ENCODE results near the gene TRAM2.

TRAM2 gene

GRCh38 chr6:52577022-52577777 lies at the start of gene TRAM2:
TSS of gene TRAM2 (minus strand) at chr6:52577060. CDS start at chr6:52576915, 145 bp downstream.
- H3K9me3 ChIP-seq (ENCODE audit: control insufficient read depth in 2 of 2, low read length in 2 of 2): no peaks in the 10 kb centered on the region
- H3K27me3 ChIP-seq (ENCODE audit: control insufficient read depth in 2 of 2, insufficient read depth in 2 of 2, low read length in 2 of 2): no peaks in the 10 kb centered on the region
- H3K27ac ChIP-seq (ENCODE audit: low read depth in 2 of 2, low read length in 2 of 2): peak within 1 kb of the TSS; percentile 96
- no peaks in the 10 kb centered on the region for H3K36me3 ChIP-seq (ENCODE audit: control insufficient read depth in 2 of 2, insufficient read depth in 2 of 2, low read length in 2 of 2)
- H3K4me1 ChIP-seq (ENCODE audit: control insufficient read depth in 2 of 2, insufficient read depth in 2 of 2, low read length in 2 of 2): peaks cover 29 to 39% of the 10 kb centered on the region in 2 donors
- H3K9ac ChIP-seq (ENCODE audit: low read depth in 1 of 2, low read length in 2 of 2): peak within 1 kb of the TSS; percentile 88 to 92
- peak within 1 kb of the TSS; percentile 90 to 91 for H3K4me3 ChIP-seq (ENCODE audit: low read length in 2 of 2)

- no peaks in the 10 kb centered on the region for H3K27me3 ChIP-seq (ENCODE audit: control insufficient read depth in 2 of 2, insufficient read depth in 2 of 2, low read length in 2 of 2)
- H3K9ac ChIP-seq (ENCODE audit: low read depth in 1 of 2, low read length in 2 of 2): no peak overlapping the region
- H3K9me3 ChIP-seq (ENCODE audit: control insufficient read depth in 2 of 2, low read length in 2 of 2): no peaks in the 10 kb centered on the region
- H3K36me3 ChIP-seq (ENCODE audit: control insufficient read depth in 2 of 2, insufficient read depth in 2 of 2, low read length in 2 of 2): no peaks in the 10 kb centered on the region
- H3K4me1 ChIP-seq (ENCODE audit: control insufficient read depth in 2 of 2, insufficient read depth in 2 of 2, low read length in 2 of 2): no peaks in the 10 kb centered on the region
- H3K27ac ChIP-seq (ENCODE audit: low read depth in 2 of 2, low read length in 2 of 2): no peak overlapping the region
- H3K4me3 ChIP-seq (ENCODE audit: low read length in 2 of 2): no peak overlapping the region
These were observed 46.0 kb upstream of the TRAM2 start for GRCh38 chr6:52622810-52623209.

GRCh38 chr6:52621631-52622030 lies 44.8 kb upstream of the TRAM2 start:
- Histone ChIP-seq H3K9ac (ENCODE audit: low read depth in 1 of 2, low read length in 2 of 2) (no peak overlapping the region), H3K4me1 (ENCODE audit: control insufficient read depth in 2 of 2, insufficient read depth in 2 of 2, low read length in 2 of 2) (no peaks in the 10 kb centered on the region), H3K4me3 (ENCODE audit: low read length in 2 of 2) (no peak overlapping the region), H3K9me3 (ENCODE audit: control insufficient read depth in 2 of 2, low read length in 2 of 2) (no peaks in the 10 kb centered on the region), H3K36me3 (ENCODE audit: control insufficient read depth in 2 of 2, insufficient read depth in 2 of 2, low read length in 2 of 2) (no peaks in the 10 kb centered on the region), H3K27ac (ENCODE audit: low read depth in 2 of 2, low read length in 2 of 2) (no peak overlapping the region), H3K27me3 (ENCODE audit: control insufficient read depth in 2 of 2, insufficient read depth in 2 of 2, low read length in 2 of 2) (no peaks in the 10 kb centered on the region)

GRCh38 chr6:52620906-52621190 lies 44.0 kb upstream of the TRAM2 start:
- no peaks in the 10 kb centered on the region for H3K36me3 ChIP-seq (ENCODE audit: control insufficient read depth in 2 of 2, insufficient read depth in 2 of 2, low read length in 2 of 2)
- no peak overlapping the region for H3K4me3 ChIP-seq (ENCODE audit: low read length in 2 of 2)
- no peaks in the 10 kb centered on the region for H3K27me3 ChIP-seq (ENCODE audit: control insufficient read depth in 2 of 2, insufficient read depth in 2 of 2, low read length in 2 of 2)
- H3K4me1 ChIP-seq (ENCODE audit: control insufficient read depth in 2 of 2, insufficient read depth in 2 of 2, low read length in 2 of 2): no peaks in the 10 kb centered on the region
- H3K27ac ChIP-seq (ENCODE audit: low read depth in 2 of 2, low read length in 2 of 2): no peak overlapping the region
- no peak overlapping the region for H3K9ac ChIP-seq (ENCODE audit: low read depth in 1 of 2, low read length in 2 of 2)
- no peaks in the 10 kb centered on the region for H3K9me3 ChIP-seq (ENCODE audit: control insufficient read depth in 2 of 2, low read length in 2 of 2)

- H3K27ac ChIP-seq (ENCODE audit: low read depth in 2 of 2, low read length in 2 of 2): no peak overlapping the region
- H3K36me3 ChIP-seq (ENCODE audit: control insufficient read depth in 2 of 2, insufficient read depth in 2 of 2, low read length in 2 of 2): no peaks in the 10 kb centered on the region
- H3K4me3 ChIP-seq (ENCODE audit: low read length in 2 of 2): no peak overlapping the region
- no peaks in the 10 kb centered on the region for H3K4me1 ChIP-seq (ENCODE audit: control insufficient read depth in 2 of 2, insufficient read depth in 2 of 2, low read length in 2 of 2)
- no peaks in the 10 kb centered on the region for H3K9me3 ChIP-seq (ENCODE audit: control insufficient read depth in 2 of 2, low read length in 2 of 2)
- no peak overlapping the region for H3K9ac ChIP-seq (ENCODE audit: low read depth in 1 of 2, low read length in 2 of 2)
- no peaks in the 10 kb centered on the region for H3K27me3 ChIP-seq (ENCODE audit: control insufficient read depth in 2 of 2, insufficient read depth in 2 of 2, low read length in 2 of 2)
These were observed 43.4 kb upstream of the TRAM2 start for GRCh38 chr6:52620055-52620905.

- H3K4me3 ChIP-seq (ENCODE audit: low read length in 2 of 2): no peak overlapping the region
- no peaks in the 10 kb centered on the region for H3K9me3 ChIP-seq (ENCODE audit: control insufficient read depth in 2 of 2, low read length in 2 of 2)
- H3K27me3 ChIP-seq (ENCODE audit: control insufficient read depth in 2 of 2, insufficient read depth in 2 of 2, low read length in 2 of 2): no peaks in the 10 kb centered on the region
- peaks cover 0 to 2% of the 10 kb centered on the region in 2 donors for H3K4me1 ChIP-seq (ENCODE audit: control insufficient read depth in 2 of 2, insufficient read depth in 2 of 2, low read length in 2 of 2)
- no peak overlapping the region for H3K27ac ChIP-seq (ENCODE audit: low read depth in 2 of 2, low read length in 2 of 2)
- no peak overlapping the region for H3K9ac ChIP-seq (ENCODE audit: low read depth in 1 of 2, low read length in 2 of 2)
- H3K36me3 ChIP-seq (ENCODE audit: control insufficient read depth in 2 of 2, insufficient read depth in 2 of 2, low read length in 2 of 2): no peaks in the 10 kb centered on the region
These were observed 40.2 kb upstream of the TRAM2 start for GRCh38 chr6:52617087-52617486.

- Histone ChIP-seq H3K27ac (ENCODE audit: low read depth in 2 of 2, low read length in 2 of 2) (no peak overlapping the region), H3K9me3 (ENCODE audit: control insufficient read depth in 2 of 2, low read length in 2 of 2) (no peaks in the 10 kb centered on the region), H3K4me3 (ENCODE audit: low read length in 2 of 2) (no peak overlapping the region), H3K4me1 (ENCODE audit: control insufficient read depth in 2 of 2, insufficient read depth in 2 of 2, low read length in 2 of 2) (peaks cover 6 to 11% of the 10 kb centered on the region in 2 donors), H3K27me3 (ENCODE audit: control insufficient read depth in 2 of 2, insufficient read depth in 2 of 2, low read length in 2 of 2) (no peaks in the 10 kb centered on the region), H3K36me3 (ENCODE audit: control insufficient read depth in 2 of 2, insufficient read depth in 2 of 2, low read length in 2 of 2) (no peaks in the 10 kb centered on the region), H3K9ac (ENCODE audit: low read depth in 1 of 2, low read length in 2 of 2) (no peak overlapping the region)
These were observed 39.3 kb upstream of the TRAM2 start for GRCh38 chr6:52616059-52616690.

GRCh38 chr6:52612336-52613054 lies 35.6 kb upstream of the TRAM2 start:
- H3K9ac ChIP-seq (ENCODE audit: low read depth in 1 of 2, low read length in 2 of 2): no peak overlapping the region
- no peaks in the 10 kb centered on the region for H3K9me3 ChIP-seq (ENCODE audit: control insufficient read depth in 2 of 2, low read length in 2 of 2)
- H3K27ac ChIP-seq (ENCODE audit: low read depth in 2 of 2, low read length in 2 of 2): peak overlapping the region; percentile 0 to 5
- no peaks in the 10 kb centered on the region for H3K27me3 ChIP-seq (ENCODE audit: control insufficient read depth in 2 of 2, insufficient read depth in 2 of 2, low read length in 2 of 2)
- H3K4me1 ChIP-seq (ENCODE audit: control insufficient read depth in 2 of 2, insufficient read depth in 2 of 2, low read length in 2 of 2): peaks cover 14 to 22% of the 10 kb centered on the region in 2 donors
- H3K4me3 ChIP-seq (ENCODE audit: low read length in 2 of 2): no peak overlapping the region
- no peaks in the 10 kb centered on the region for H3K36me3 ChIP-seq (ENCODE audit: control insufficient read depth in 2 of 2, insufficient read depth in 2 of 2, low read length in 2 of 2)

GRCh38 chr6:52611833-52612232 lies 35.0 kb upstream of the TRAM2 start:
- Histone ChIP-seq H3K4me1 (ENCODE audit: control insufficient read depth in 2 of 2, insufficient read depth in 2 of 2, low read length in 2 of 2) (peaks cover 14 to 22% of the 10 kb centered on the region in 2 donors), H3K4me3 (ENCODE audit: low read length in 2 of 2) (no peak overlapping the region), H3K27me3 (ENCODE audit: control insufficient read depth in 2 of 2, insufficient read depth in 2 of 2, low read length in 2 of 2) (no peaks in the 10 kb centered on the region), H3K27ac (ENCODE audit: low read depth in 2 of 2, low read length in 2 of 2) (peak overlapping the region in 1 of 2 donors; percentile 38), H3K36me3 (ENCODE audit: control insufficient read depth in 2 of 2, insufficient read depth in 2 of 2, low read length in 2 of 2) (no peaks in the 10 kb centered on the region), H3K9ac (ENCODE audit: low read depth in 1 of 2, low read length in 2 of 2) (no peak overlapping the region), H3K9me3 (ENCODE audit: control insufficient read depth in 2 of 2, low read length in 2 of 2) (no peaks in the 10 kb centered on the region)

All from mucosa of rectum (tissue), 2 donors.